Thyroid gland (tissue), 4 donors: Measurements from ENCODE around the gene TNRC18.

ENCODE experiments used
- POLR2A ChIP-seq, 2 donors: fragments of 450-650 bp; IDR thresholded peaks; one replicate each; pipeline ENCODE4 v1.6.1; 2017; ENCODE audit warnings: antibody characterized with exemption in 2 of 2, mild to moderate bottlenecking in 2 of 2, moderate library complexity in 1 of 2
- TF ChIP-seq, protein P1 (sequence below), 6 experiments: fragments of 200-600 bp in 3 of 6; fragments of 450-650 bp in 3 of 6; sonication (generic) in 3 of 6; IDR thresholded peaks; one replicate each; pipeline ENCODE4 v1.5.1; 2016 to 2019; ENCODE audit warnings: antibody characterized with exemption in 6 of 6, mild to moderate bottlenecking in 2 of 6, inconsistent platforms in 1 of 6, moderate library complexity in 1 of 6

DNA sequence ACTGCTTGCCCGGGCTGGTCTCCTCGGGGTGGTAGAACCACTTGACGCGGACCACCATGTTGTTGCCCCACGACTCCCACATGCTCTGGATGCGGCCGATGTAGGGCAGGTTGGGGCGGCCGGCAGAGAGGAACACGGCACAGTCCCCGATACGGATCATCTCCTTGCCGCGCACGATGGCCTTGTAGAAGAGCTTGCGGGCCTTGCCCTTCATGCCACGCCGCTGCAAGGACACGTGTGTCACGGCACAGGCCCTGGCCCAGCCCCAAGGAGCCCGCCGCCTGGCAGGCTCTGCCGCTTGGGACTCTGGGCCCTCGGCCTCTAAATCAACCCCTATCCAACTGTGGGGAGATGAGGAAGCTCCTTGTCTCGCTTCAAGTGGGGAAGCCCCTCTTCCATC is 114.5 kb downstream of the TNRC18 start:
- TF ChIP-seq, protein P1, sequence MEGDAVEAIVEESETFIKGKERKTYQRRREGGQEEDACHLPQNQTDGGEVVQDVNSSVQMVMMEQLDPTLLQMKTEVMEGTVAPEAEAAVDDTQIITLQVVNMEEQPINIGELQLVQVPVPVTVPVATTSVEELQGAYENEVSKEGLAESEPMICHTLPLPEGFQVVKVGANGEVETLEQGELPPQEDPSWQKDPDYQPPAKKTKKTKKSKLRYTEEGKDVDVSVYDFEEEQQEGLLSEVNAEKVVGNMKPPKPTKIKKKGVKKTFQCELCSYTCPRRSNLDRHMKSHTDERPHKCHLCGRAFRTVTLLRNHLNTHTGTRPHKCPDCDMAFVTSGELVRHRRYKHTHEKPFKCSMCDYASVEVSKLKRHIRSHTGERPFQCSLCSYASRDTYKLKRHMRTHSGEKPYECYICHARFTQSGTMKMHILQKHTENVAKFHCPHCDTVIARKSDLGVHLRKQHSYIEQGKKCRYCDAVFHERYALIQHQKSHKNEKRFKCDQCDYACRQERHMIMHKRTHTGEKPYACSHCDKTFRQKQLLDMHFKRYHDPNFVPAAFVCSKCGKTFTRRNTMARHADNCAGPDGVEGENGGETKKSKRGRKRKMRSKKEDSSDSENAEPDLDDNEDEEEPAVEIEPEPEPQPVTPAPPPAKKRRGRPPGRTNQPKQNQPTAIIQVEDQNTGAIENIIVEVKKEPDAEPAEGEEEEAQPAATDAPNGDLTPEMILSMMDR (IDR thresholded peaks at IDR 0.05): no peak
- no peak for TF ChIP-seq POLR2A (IDR thresholded peaks at IDR 0.05)
